H9 (cell line): ENCODE measurements around the gene FAM89B. TPM values are rescaled to one million over a fixed set of nuclear protein-coding genes. Genes with fewer than 3 reads are reported as not detected.
"Not testable (repeated sequence)": the region's sequence is repeated elsewhere in the genome, so short reads cannot be mapped to it uniquely, and the experiment has no call there.

ENCODE experiments used
- DNase-seq: peaks from one replicate; pipeline ENCODE4 v3.0.0-alpha.2; 2017
- H2AFZ ChIP-seq: one replicate; pipeline ENCODE4 v1.6.1; 2013; ENCODE audit warnings: mild to moderate bottlenecking, low read length, control low read depth, moderate library complexity
- H2AK5ac ChIP-seq: 2 replicates; pipeline ENCODE4 v1.6.1; 2013; ENCODE audit warnings: low read length, control low read depth, mixed read lengths; ENCODE audit not compliant: insufficient read length
- H2BK120ac ChIP-seq: one replicate; pipeline ENCODE4 v1.6.1; 2013; ENCODE audit warnings: low read depth, mild to moderate bottlenecking, low read length, control low read depth, inconsistent platforms; ENCODE audit not compliant: poor library complexity, severe bottlenecking
- H2BK12ac ChIP-seq: 2 replicates; pipeline ENCODE4 v1.6.1; 2013; ENCODE audit warnings: low read length, control low read depth, mixed read lengths, low read depth; ENCODE audit not compliant: insufficient read length
- H2BK15ac ChIP-seq: 2 replicates; pipeline ENCODE4 v1.6.1; 2013; ENCODE audit warnings: low read depth, low read length, control low read depth
- H2BK20ac ChIP-seq: one replicate; pipeline ENCODE4 v1.6.1; 2013; ENCODE audit warnings: low read depth, mild to moderate bottlenecking, low read length, control low read depth, inconsistent platforms; ENCODE audit not compliant: poor library complexity, severe bottlenecking
- H2BK5ac ChIP-seq: 2 replicates; pipeline ENCODE4 v1.6.1; 2013; ENCODE audit warnings: low read length, control low read depth, mixed read lengths; ENCODE audit not compliant: insufficient read length
- H3K14ac ChIP-seq: 2 replicates; pipeline ENCODE4 v1.6.1; 2013; ENCODE audit warnings: low read length, control low read depth; ENCODE audit not compliant: insufficient read depth
- H3K18ac ChIP-seq: 2 replicates; pipeline ENCODE4 v1.6.1; 2013; ENCODE audit warnings: low read depth, mild to moderate bottlenecking, mixed read lengths, low read length, control low read depth; ENCODE audit not compliant: insufficient read length
- H3K23ac ChIP-seq: 2 replicates; pipeline ENCODE4 v1.6.1; 2013; ENCODE audit warnings: low read length, control low read depth, mixed read lengths, low read depth; ENCODE audit not compliant: insufficient read length
- H3K23me2 ChIP-seq: 2 replicates; pipeline ENCODE4 v1.6.1; 2013; ENCODE audit warnings: low read depth, mild to moderate bottlenecking, mixed read lengths, low read length, control low read depth; ENCODE audit not compliant: insufficient read length, poor library complexity, severe bottlenecking
- H3K27ac ChIP-seq: 2 replicates; pipeline ENCODE4 v1.5.1; 2013; ENCODE audit warnings: low read length, control low read depth, mixed read lengths, low read depth; ENCODE audit not compliant: insufficient read length
- H3K27me3 ChIP-seq: 2 replicates; pipeline ENCODE4 v1.6.1; 2013; ENCODE audit warnings: low read length, control low read depth, inconsistent platforms; ENCODE audit not compliant: insufficient read depth
- H3K4ac ChIP-seq: 2 replicates; pipeline ENCODE4 v1.6.1; 2013; ENCODE audit warnings: low read depth, mild to moderate bottlenecking, control low read depth, inconsistent platforms, low read length, moderate library complexity
- H3K4me1 ChIP-seq: 2 replicates; pipeline ENCODE4 v1.6.1; 2013; ENCODE audit warnings: low read length, control low read depth, inconsistent platforms; ENCODE audit not compliant: insufficient read depth
- H3K4me2 ChIP-seq: 2 replicates; pipeline ENCODE4 v1.6.1; 2013; ENCODE audit warnings: low read length, control low read depth, mixed read lengths; ENCODE audit not compliant: insufficient read length, insufficient read depth
- H3K56ac ChIP-seq: 2 replicates; pipeline ENCODE4 v1.6.1; 2013; ENCODE audit warnings: low read depth, mild to moderate bottlenecking, mixed read lengths, low read length, control low read depth; ENCODE audit not compliant: insufficient read length
- H3K79me1 ChIP-seq: 2 replicates; pipeline ENCODE4 v1.6.1; 2013; ENCODE audit warnings: low read depth, mild to moderate bottlenecking, moderate library complexity, low read length, control low read depth, inconsistent platforms; ENCODE audit not compliant: insufficient read depth, poor library complexity, severe bottlenecking
- H3K79me2 ChIP-seq: 2 replicates; pipeline ENCODE4 v1.6.1; 2013; ENCODE audit warnings: low read length, control low read depth, inconsistent platforms; ENCODE audit not compliant: insufficient read depth
- H3K9ac ChIP-seq: 2 replicates; pipeline ENCODE4 v1.6.1; 2013; ENCODE audit warnings: low read length, control low read depth, mixed read lengths; ENCODE audit not compliant: insufficient read length; ENCODE audit errors: extremely low read depth
- H3K9me3 ChIP-seq: one replicate; pipeline ENCODE4 v1.6.1; 2013; ENCODE audit warnings: low read depth, low read length, inconsistent platforms; ENCODE audit not compliant: control insufficient read depth
- H3T11ph ChIP-seq: one replicate; pipeline ENCODE4 v1.6.1; 2013; ENCODE audit warnings: mild to moderate bottlenecking, low read length, control low read depth, inconsistent platforms
- H4K20me1 ChIP-seq: one replicate; pipeline ENCODE4 v1.6.1; 2013; ENCODE audit not compliant: control insufficient read depth, insufficient read length, insufficient read depth
- H4K5ac ChIP-seq: 2 replicates; pipeline ENCODE4 v1.6.1; 2013; ENCODE audit warnings: low read depth, mild to moderate bottlenecking, mixed read lengths, low read length, control low read depth; ENCODE audit not compliant: insufficient read length
- H4K8ac ChIP-seq: replicated peaks from 2 replicates; pipeline ENCODE4 v1.6.1; 2013; ENCODE audit warnings: low read length, control low read depth, mixed read lengths, low read depth; ENCODE audit not compliant: insufficient read length
- H4K91ac ChIP-seq: 2 replicates; pipeline ENCODE4 v1.6.1; 2013; ENCODE audit warnings: low read depth, mild to moderate bottlenecking, moderate library complexity, mixed read lengths, low read length, control low read depth; ENCODE audit not compliant: insufficient read length
- H3K27ac Mint-ChIP-seq, 3 experiments: 2 replicates in 2 of 3; 3 replicates in 1 of 3; pipeline ENCODE4 v1.8.0; 2020 to 2021; ENCODE audit warnings: mixed read lengths in 3 of 3, mild to moderate bottlenecking in 1 of 3, moderate library complexity in 1 of 3
- H3K27me3 Mint-ChIP-seq: 2 replicates; pipeline ENCODE4 v1.8.0; 2021; ENCODE audit warnings: low read depth, mild to moderate bottlenecking, moderate library complexity, mixed read lengths
- H3K36me3 Mint-ChIP-seq, 3 experiments: 2 replicates in 2 of 3; 3 replicates in 1 of 3; pipeline ENCODE4 v1.8.0; 2020 to 2021; ENCODE audit warnings: low read depth in 3 of 3, mixed read lengths in 3 of 3; ENCODE audit not compliant: insufficient read depth in 1 of 3
- H3K4me1 Mint-ChIP-seq, 2 experiments: 2 replicates each; pipeline ENCODE4 v1.8.0; 2020; ENCODE audit warnings: mixed read lengths in 2 of 2
- H3K4me3 Mint-ChIP-seq, 2 experiments: 2 replicates in 1 of 2; 3 replicates in 1 of 2; pipeline ENCODE4 v1.8.0; 2020 to 2021; ENCODE audit warnings: mild to moderate bottlenecking in 2 of 2, mixed read lengths in 2 of 2, moderate library complexity in 1 of 2
- H3K9me3 Mint-ChIP-seq, 2 experiments: 2 replicates in 1 of 2; 3 replicates in 1 of 2; pipeline ENCODE4 v1.8.0; 2020; ENCODE audit warnings: mild to moderate bottlenecking in 2 of 2, mixed read lengths in 2 of 2, moderate library complexity in 1 of 2
- WGBS: extraction: QIAGEN DNeasy Blood & Tissue Kit; methylation state at CpG from one replicate; pipeline ENCODE4 v1.1.7; 2013; ENCODE audit warnings: missing lambda C conversion rate, low lambda C conversion rate, mixed read lengths; ENCODE audit not compliant: insufficient read length; ENCODE audit errors: extremely low coverage; 5-methylcytosine and 5-hydroxymethylcytosine counted together
- total RNA-seq: library from RNA; stranded (reverse); gene quantifications from 2 replicates; pipeline ENCODE4 v1.2.1, GENCODE V29; 2021
- TF ChIP-seq, protein P1 (sequence below): fragments of 200-600 bp; sonication (generic); conservative IDR thresholded peaks from 3 replicates; pipeline ENCODE4 v1.8.0; 2021; ENCODE audit warnings: antibody characterized with exemption, mild to moderate bottlenecking

FAM89B gene
- total RNA-seq, 1 experiment from 2014 or later = 21.7 TPM

DNA sequence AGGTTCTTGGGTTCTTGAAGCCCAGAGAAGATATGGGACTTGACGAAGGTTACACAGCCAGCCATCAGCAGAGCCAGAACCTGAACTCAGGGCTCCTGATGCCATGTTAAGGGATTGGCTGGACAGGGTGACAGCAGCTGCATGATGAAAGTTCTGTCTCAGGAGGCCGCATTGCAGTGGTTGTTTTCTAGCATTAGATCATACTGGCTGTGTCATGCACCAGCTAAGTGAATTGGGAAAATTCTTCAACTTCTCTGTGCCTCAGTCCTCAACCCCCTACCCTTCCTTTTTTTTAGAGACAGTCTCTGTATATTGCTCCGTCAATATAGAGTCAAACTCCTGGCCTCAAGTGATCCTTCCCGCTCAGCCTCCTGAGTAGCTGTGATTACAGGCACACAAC is 8.7 kb upstream of the FAM89B start:
- Histone ChIP-seq H3K56ac (no peak overlapping the region), H4K20me1 (no peaks in the 10 kb centered on the region), H3K79me2 (no peaks in the 10 kb centered on the region), H3K23me2 (no peaks in the 10 kb centered on the region), H3K27ac (no peak overlapping the region), H2BK12ac (no peak overlapping the region), H2BK5ac (no peak overlapping the region), H2AFZ (no peak overlapping the region), H3K4ac (no peak overlapping the region), H3K27me3 (no peaks in the 10 kb centered on the region; the same call in 1 of the 2 replicates), H2BK15ac (no peak overlapping the region), H4K5ac (no peak overlapping the region), H3K18ac (no peak overlapping the region), H3K4me1 (peaks cover 3% of the 10 kb centered on the region; the same call in 1 of the 2 replicates), H4K91ac (no peak overlapping the region), H3K4me2 (no peak overlapping the region), H2BK20ac (no peak overlapping the region), H2AK5ac (no peak overlapping the region), H3K9me3 (no peaks in the 10 kb centered on the region), H3K79me1 (no peaks in the 10 kb centered on the region), H3K9ac (no peak overlapping the region), H2BK120ac (no peak overlapping the region), H3K14ac (no peak overlapping the region), H3K23ac (no peak overlapping the region), H4K8ac (no peak overlapping the region), H3T11ph (no peak overlapping the region)
- no peak overlapping the region for H3K4me3 Mint-ChIP-seq
- TF ChIP-seq, protein P1, sequence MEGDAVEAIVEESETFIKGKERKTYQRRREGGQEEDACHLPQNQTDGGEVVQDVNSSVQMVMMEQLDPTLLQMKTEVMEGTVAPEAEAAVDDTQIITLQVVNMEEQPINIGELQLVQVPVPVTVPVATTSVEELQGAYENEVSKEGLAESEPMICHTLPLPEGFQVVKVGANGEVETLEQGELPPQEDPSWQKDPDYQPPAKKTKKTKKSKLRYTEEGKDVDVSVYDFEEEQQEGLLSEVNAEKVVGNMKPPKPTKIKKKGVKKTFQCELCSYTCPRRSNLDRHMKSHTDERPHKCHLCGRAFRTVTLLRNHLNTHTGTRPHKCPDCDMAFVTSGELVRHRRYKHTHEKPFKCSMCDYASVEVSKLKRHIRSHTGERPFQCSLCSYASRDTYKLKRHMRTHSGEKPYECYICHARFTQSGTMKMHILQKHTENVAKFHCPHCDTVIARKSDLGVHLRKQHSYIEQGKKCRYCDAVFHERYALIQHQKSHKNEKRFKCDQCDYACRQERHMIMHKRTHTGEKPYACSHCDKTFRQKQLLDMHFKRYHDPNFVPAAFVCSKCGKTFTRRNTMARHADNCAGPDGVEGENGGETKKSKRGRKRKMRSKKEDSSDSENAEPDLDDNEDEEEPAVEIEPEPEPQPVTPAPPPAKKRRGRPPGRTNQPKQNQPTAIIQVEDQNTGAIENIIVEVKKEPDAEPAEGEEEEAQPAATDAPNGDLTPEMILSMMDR = no peak
- H3K4me1 Mint-ChIP-seq = peaks cover 22 to 34% of the 10 kb centered on the region in 2 experiments
- H3K36me3 Mint-ChIP-seq = peaks cover 0 to 5% (median under 1%) of the 10 kb centered on the region in 3 experiments; a peak in 3 of 7 replicates
- no peak overlapping the region for H3K27ac Mint-ChIP-seq
- no peak for DNase-seq
- WGBS = no CpG with 5 or more reads among the region's 4 CpGs
- no peaks in the 10 kb centered on the region for H3K9me3 Mint-ChIP-seq
- H3K27me3 Mint-ChIP-seq = peaks cover 21% of the 10 kb centered on the region

DNA sequence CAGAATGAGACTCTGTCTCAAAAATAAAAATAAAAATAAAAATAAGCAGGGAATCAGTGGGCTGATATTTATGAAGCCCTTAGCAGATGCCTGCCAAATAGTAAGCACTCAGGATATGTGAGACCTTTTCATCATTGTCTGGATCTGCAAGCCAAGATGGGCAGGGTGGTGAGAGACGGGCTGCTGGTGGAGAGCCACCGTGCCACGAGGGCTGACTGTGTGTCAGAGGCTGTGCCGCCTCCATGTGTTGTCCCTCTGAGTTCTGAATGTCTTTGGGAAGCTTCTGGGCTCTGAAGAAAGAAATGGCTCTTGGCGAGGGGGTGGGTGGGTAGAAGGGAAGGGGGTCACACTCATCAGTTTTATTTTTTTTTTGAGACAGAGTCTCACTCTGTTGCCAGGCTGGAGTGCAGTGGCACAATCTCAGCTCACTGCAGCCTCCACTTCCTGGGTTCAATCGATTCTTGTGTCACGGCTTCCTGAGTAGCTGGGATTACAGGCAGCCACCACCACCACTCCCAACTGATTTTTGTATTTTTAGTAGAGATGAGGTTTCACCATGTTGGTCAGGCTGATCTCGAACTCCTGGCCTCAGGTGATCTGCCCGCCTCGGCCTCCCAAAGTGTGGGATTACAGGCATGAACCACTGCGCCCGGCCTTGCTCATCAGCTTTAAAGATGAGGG is 7.3 kb upstream of the FAM89B start:
- not testable (repeated sequence) for H4K8ac ChIP-seq, H3K4me3 Mint-ChIP-seq, H3K9me3 Mint-ChIP-seq, H3K36me3 Mint-ChIP-seq, H2AK5ac ChIP-seq, H3T11ph ChIP-seq, H3K79me2 ChIP-seq, H3K56ac ChIP-seq, H4K91ac ChIP-seq, H3K79me1 ChIP-seq, H2BK15ac ChIP-seq, H3K14ac ChIP-seq, H2BK120ac ChIP-seq, H2BK5ac ChIP-seq, DNase-seq, H4K5ac ChIP-seq, H3K23me2 ChIP-seq, H3K4ac ChIP-seq, H3K27ac Mint-ChIP-seq, H3K23ac ChIP-seq, H2AFZ ChIP-seq, H2BK12ac ChIP-seq, H3K4me2 ChIP-seq, H3K9me3 ChIP-seq, H3K27me3 ChIP-seq, H3K4me1 ChIP-seq, H3K9ac ChIP-seq, H2BK20ac ChIP-seq, H3K18ac ChIP-seq, H3K27ac ChIP-seq, H4K20me1 ChIP-seq
- peaks cover 13% of the 10 kb centered on the region for H3K27me3 Mint-ChIP-seq
- H3K4me1 Mint-ChIP-seq = peaks cover 25 to 31% of the 10 kb centered on the region in 2 experiments
- no CpG with 5 or more reads among the region's 12 CpGs for WGBS
